ENCODE data around the gene TANC1. TPM values are rescaled to one million over a fixed set of nuclear protein-coding genes. Genes with fewer than 3 reads are reported as not detected.
A peak's percentile ranks its signal among the peaks of the same experiment; 100 is the strongest.

TANC1 gene
- total RNA-seq, 4 donors from 2014 or later: 34.5 to 125 (median 47.0) TPM

DNA sequence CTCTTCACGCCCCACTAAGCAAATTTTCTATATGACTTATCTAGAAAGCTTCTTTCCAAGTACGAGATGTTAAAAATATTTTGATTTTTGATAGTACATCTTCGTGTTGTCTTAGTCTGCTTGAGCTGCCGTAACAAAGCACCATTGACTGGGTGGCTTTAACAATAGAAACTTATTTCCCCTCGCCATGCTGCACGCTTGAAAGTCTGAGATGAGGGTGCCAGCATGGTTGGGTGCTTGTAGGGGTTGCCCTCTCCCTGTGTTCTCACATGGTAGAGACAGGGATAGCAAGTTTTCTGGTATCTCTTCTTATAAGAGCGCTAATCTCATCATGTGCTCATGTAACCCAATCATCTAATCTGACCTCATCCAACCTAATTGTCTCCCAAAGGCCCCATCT lies 106.2 kb downstream of the TANC1 start:
- no peak overlapping the region for H3K4me3 ChIP-seq
- WGBS, 2 donors (ENCODE audit: low coverage in 1 of 2): 90 to 92% methylated on average over 7 of the region's 7 CpGs
- no peaks in the 10 kb centered on the region for H3K9me3 ChIP-seq
- no peak overlapping the region for H3K27ac ChIP-seq
- no peak for DNase-seq
- TF ChIP-seq EP300 (IDR thresholded peaks at IDR 0.05; ENCODE audit: low read depth) (no peak), CTCF (IDR thresholded peaks at IDR 0.05) (no peak), POLR2AphosphoS5 (IDR thresholded peaks at IDR 0.05) (no peak), POLR2A (IDR thresholded peaks at IDR 0.05) (no peak)
- H3K27me3 ChIP-seq: no peaks in the 10 kb centered on the region
- intact Hi-C loops (cut with DNase I; ENCODE audit: low total_unique reads): no loop called here
- peaks cover 3 to 41% (median 20%) of the 10 kb centered on the region in 4 donors for H3K4me1 ChIP-seq
- in situ Hi-C loops (cut with MboI; ENCODE audit: low pct_ligation_motif_present in 1 of 4, low pct_unique_long_range_greater_than_20kb in 1 of 4, low sequenced_read_pairs in 3 of 4): no loop called here
- H3K36me3 ChIP-seq: no peaks in the 10 kb centered on the region

DNA sequence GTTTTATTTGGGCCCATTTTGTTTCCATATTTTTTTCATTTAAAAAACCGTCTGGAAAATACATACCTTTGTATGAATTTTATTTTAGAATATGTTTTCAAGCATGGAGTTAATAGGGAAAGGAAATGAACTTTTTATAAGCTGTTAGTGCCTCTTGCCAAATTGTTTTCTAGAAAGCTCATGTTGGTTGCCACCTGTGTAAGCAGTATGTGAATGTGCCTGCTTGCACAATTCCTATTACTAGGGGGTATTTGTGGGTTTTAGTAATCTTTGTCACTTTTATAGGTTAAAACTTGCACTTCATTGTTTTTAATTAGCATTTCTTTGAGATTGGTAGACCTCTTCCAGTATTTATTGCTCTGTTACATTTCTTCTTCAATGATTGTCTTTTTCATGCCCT lies 107.3 kb downstream of the TANC1 start:
- H3K36me3 ChIP-seq: no peaks in the 10 kb centered on the region
- H3K27me3 ChIP-seq: no peaks in the 10 kb centered on the region
- DNase-seq: no peak
- 76 to 88% methylated on average over 1 of the region's 1 CpG for WGBS, 2 donors (ENCODE audit: low coverage in 1 of 2)
- peaks cover 3 to 35% (median 20%) of the 10 kb centered on the region in 4 donors for H3K4me1 ChIP-seq
- no peak for TF ChIP-seq POLR2A (IDR thresholded peaks at IDR 0.05)
- no peak for TF ChIP-seq EP300 (IDR thresholded peaks at IDR 0.05; ENCODE audit: low read depth)
- TF ChIP-seq POLR2AphosphoS5 (IDR thresholded peaks at IDR 0.05): no peak
- TF ChIP-seq CTCF (IDR thresholded peaks at IDR 0.05): no peak
- peak overlapping the region in 1 of 4 donors; percentile 34 for H3K27ac ChIP-seq
- intact Hi-C loops (cut with DNase I; ENCODE audit: low total_unique reads) (no loop called here), in situ Hi-C loops (cut with MboI; ENCODE audit: low pct_ligation_motif_present in 1 of 4, low pct_unique_long_range_greater_than_20kb in 1 of 4, low sequenced_read_pairs in 3 of 4) (no loop called here)
- H3K4me3 ChIP-seq: no peak overlapping the region
- H3K9me3 ChIP-seq: no peaks in the 10 kb centered on the region

GRCh38 chr2:159076241-159076640 lies 107.8 kb downstream of the TANC1 start:
- H3K27me3 ChIP-seq: no peaks in the 10 kb centered on the region
- no peak overlapping the region for H3K4me3 ChIP-seq
- 59 to 66% methylated on average over 2 of the region's 2 CpGs for WGBS, 2 donors (ENCODE audit: low coverage in 1 of 2)
- H3K4me1 ChIP-seq: peaks cover 3 to 35% (median 20%) of the 10 kb centered on the region in 4 donors
- intact Hi-C loops (cut with DNase I; ENCODE audit: low total_unique reads) (no loop called here), in situ Hi-C loops (cut with MboI; ENCODE audit: low pct_ligation_motif_present in 1 of 4, low pct_unique_long_range_greater_than_20kb in 1 of 4, low sequenced_read_pairs in 3 of 4) (no loop called here)
- H3K36me3 ChIP-seq: no peaks in the 10 kb centered on the region
- DNase-seq: no peak
- no peaks in the 10 kb centered on the region for H3K9me3 ChIP-seq
- H3K27ac ChIP-seq: peak overlapping the region in 2 of 4 donors; percentile 8 to 34
- TF ChIP-seq EP300 (IDR thresholded peaks at IDR 0.05; ENCODE audit: low read depth) (no peak), POLR2AphosphoS5 (IDR thresholded peaks at IDR 0.05) (no peak), POLR2A (IDR thresholded peaks at IDR 0.05) (no peak), CTCF (IDR thresholded peaks at IDR 0.05) (no peak)

GRCh38 chr2:159077869-159078268 lies 109.4 kb downstream of the TANC1 start:
- intact Hi-C loops (cut with DNase I; ENCODE audit: low total_unique reads) (no loop called here), in situ Hi-C loops (cut with MboI; ENCODE audit: low pct_ligation_motif_present in 1 of 4, low pct_unique_long_range_greater_than_20kb in 1 of 4, low sequenced_read_pairs in 3 of 4) (no loop called here)
- Histone ChIP-seq H3K4me1 (peaks cover 1 to 29% (median 12%) of the 10 kb centered on the region in 4 donors), H3K27ac (no peak overlapping the region), H3K36me3 (no peaks in the 10 kb centered on the region), H3K27me3 (no peaks in the 10 kb centered on the region), H3K9me3 (no peaks in the 10 kb centered on the region), H3K4me3 (no peak overlapping the region)
- no peak for DNase-seq
- TF ChIP-seq CTCF (IDR thresholded peaks at IDR 0.05) (no peak), EP300 (IDR thresholded peaks at IDR 0.05; ENCODE audit: low read depth) (no peak), POLR2AphosphoS5 (IDR thresholded peaks at IDR 0.05) (no peak), POLR2A (IDR thresholded peaks at IDR 0.05) (no peak)

All from transverse colon (tissue), 4 donors.